C4-2B (cell line): ENCODE data around the gene INIP.

Experiments
- H3K27ac ChIP-seq: fragments of 450-650 bp; 2 replicates; pipeline ENCODE4 v1.5.1; 2017
- CTCF ChIP-seq: fragments of 450-650 bp; conservative IDR thresholded peaks from 2 replicates; pipeline ENCODE4 v1.5.1; 2017; ENCODE audit warnings: mild to moderate bottlenecking
- ZFX ChIP-seq: fragments of 450-650 bp; IDR thresholded peaks from 2 replicates; pipeline ENCODE4 v1.6.1; 2017

The INIP gene

GRCh38 chr9:112670991-112671625 is 46.8 kb downstream of the INIP start:
- no peak overlapping the region for H3K27ac ChIP-seq
- no peak for TF ChIP-seq ZFX
- TF ChIP-seq CTCF: no peak

GRCh38 chr9:112669326-112669725 is 48.6 kb downstream of the INIP start:
- TF ChIP-seq ZFX (no peak), CTCF (no peak)
- H3K27ac ChIP-seq: no peak overlapping the region

GRCh38 chr9:112665347-112665746 is 52.6 kb downstream of the INIP start:
- TF ChIP-seq CTCF: peak; percentile 53
- TF ChIP-seq ZFX: no peak
- no peak overlapping the region for H3K27ac ChIP-seq

- H3K27ac ChIP-seq: no peak overlapping the region
- TF ChIP-seq CTCF (no peak), ZFX (no peak)
These were observed 53.4 kb downstream of the INIP start for GRCh38 chr9:112664531-112664930.

- no peak overlapping the region for H3K27ac ChIP-seq
- TF ChIP-seq CTCF: no peak
- TF ChIP-seq ZFX: no peak
These were observed 54.2 kb downstream of the INIP start for GRCh38 chr9:112663681-112664080.

- no peak for TF ChIP-seq CTCF
- H3K27ac ChIP-seq: no peak overlapping the region
These were observed 58.0 kb downstream of the INIP start for GRCh38 chr9:112659906-112660305.

GRCh38 chr9:112655668-112656067 is 62.2 kb downstream of the INIP start:
- no peak overlapping the region for H3K27ac ChIP-seq
- no peak for TF ChIP-seq ZFX
- TF ChIP-seq CTCF: no peak
